B cell (primary cell): ENCODE data around the gene CERK. TPM values are rescaled to one million over a fixed set of nuclear protein-coding genes. Genes with fewer than 3 reads are reported as not detected.

Source experiments
- ATAC-seq: fragments of 200-7000 bp; cut with Tn5 transposase; one replicate; pipeline ENCODE4 v1.10.0; 2021; ENCODE audit warnings: low read depth, mild to moderate bottlenecking, moderate number of reproducible peaks, moderate library complexity
- CTCF ChIA-PET: fragments of 350-600 bp; sonication (Branson Sonifier 250); formaldehyde crosslinking; loops from one replicate; lab custom pipeline; 2021; ENCODE audit warnings: antibody characterized with exemption, inconsistent platforms; lab: Charles Lee
- POLR2A ChIA-PET: fragments of 350-600 bp; sonication (Branson Sonifier 250); formaldehyde crosslinking; loops from one replicate; lab custom pipeline; 2021; ENCODE audit warnings: antibody characterized with exemption; lab: Charles Lee
- DNase-seq: peaks from one replicate; pipeline ENCODE4 v3.0.0; 2013
- H2AFZ ChIP-seq: 2 replicates; pipeline ENCODE4 v1.6.1; 2012; ENCODE audit warnings: mild to moderate bottlenecking, low read depth, low read length; ENCODE audit not compliant: insufficient read depth, poor library complexity, severe bottlenecking
- H3K27ac ChIP-seq, 2 donors: 1 replicate in 1 of 2; 2 replicates in 1 of 2; pipeline ENCODE4 v1.5.1; 2012 to 2013; ENCODE audit warnings: low read length in 2 of 2, mild to moderate bottlenecking in 2 of 2, moderate library complexity in 1 of 2
- H3K27me3 ChIP-seq, 4 experiments: fragments of 200-600 bp in 1 of 4; sonication (generic) in 1 of 4; replicated peaks in 1 of 4; 1 replicate in 2 of 4; 2 replicates in 2 of 4; pipeline versions ENCODE4 v1.6.1 to v1.7.0; 2013 to 2016; ENCODE audit warnings: low read length in 3 of 4, mild to moderate bottlenecking in 2 of 4, mixed read lengths in 1 of 4, moderate library complexity in 1 of 4; ENCODE audit not compliant: insufficient read depth in 4 of 4, control insufficient read depth in 3 of 4; ENCODE audit errors: control extremely low read depth in 1 of 4
- H3K36me3 ChIP-seq, 2 experiments: replicated peaks in 1 of 2; 1 replicate in 1 of 2; 2 replicates in 1 of 2; pipeline versions ENCODE4 v1.6.1 to v1.7.1; 2013; ENCODE audit warnings: low read length in 1 of 2; ENCODE audit not compliant: insufficient read depth in 2 of 2, control insufficient read depth in 1 of 2; ENCODE audit errors: control extremely low read depth in 1 of 2, extremely low read depth in 1 of 2
- H3K4me1 ChIP-seq, 2 donors: fragments of 200-600 bp in 1 of 2; sonication (generic) in 1 of 2; 1 replicate in 1 of 2; 2 replicates in 1 of 2; pipeline versions ENCODE4 v1.5.1 to v1.6.1; 2013 to 2017; ENCODE audit warnings: low read length in 2 of 2; ENCODE audit not compliant: control insufficient read depth in 2 of 2, insufficient read depth in 2 of 2
- H3K4me2 ChIP-seq: replicated peaks from 2 replicates; pipeline ENCODE3; 2012; ENCODE audit warnings: mild to moderate bottlenecking, low read depth, low read length; ENCODE audit not compliant: poor library complexity, severe bottlenecking
- H3K4me3 ChIP-seq, 5 experiments: fragments of 200-600 bp in 1 of 5; sonication (generic) in 1 of 5; 1 replicate in 3 of 5; 2 replicates in 2 of 5; pipeline versions ENCODE4 v1.5.1 to v1.7.0; 2011 to 2016; ENCODE audit warnings: low read length in 4 of 5, mild to moderate bottlenecking in 4 of 5, low read depth in 2 of 5, control low read depth in 1 of 5, moderate library complexity in 1 of 5; ENCODE audit not compliant: insufficient read depth in 1 of 5; ENCODE audit errors: control extremely low read depth in 1 of 5, extremely low read depth in 1 of 5
- H3K79me2 ChIP-seq: fragments of 200-600 bp; sonication (generic); one replicate; pipeline ENCODE4 v1.6.0; 2016; ENCODE audit warnings: low read length; ENCODE audit not compliant: control insufficient read depth, insufficient read depth
- H3K9ac ChIP-seq: fragments of 200-600 bp; sonication (generic); 2 replicates; pipeline ENCODE4 v1.6.1; 2017; ENCODE audit warnings: mild to moderate bottlenecking, low read length, moderate library complexity
- H3K9me3 ChIP-seq, 3 donors: one replicate each; pipeline versions ENCODE4 v1.6.1 to v1.7.1; 2013; ENCODE audit warnings: low read length in 2 of 3; ENCODE audit not compliant: control insufficient read depth in 2 of 3, insufficient read depth in 1 of 3; ENCODE audit errors: control extremely low read depth in 1 of 3
- H4K20me1 ChIP-seq: 2 replicates; pipeline ENCODE4 v1.6.0; 2012; ENCODE audit warnings: mild to moderate bottlenecking, low read length; ENCODE audit not compliant: insufficient read depth, control insufficient read depth, poor library complexity, severe bottlenecking
- H3K27ac Mint-ChIP-seq: one replicate; pipeline ENCODE4 v1.8.0; 2021; ENCODE audit warnings: mixed read lengths
- H3K27me3 Mint-ChIP-seq: one replicate; pipeline ENCODE4 v1.8.0; 2021; ENCODE audit warnings: mixed read lengths
- H3K4me1 Mint-ChIP-seq: one replicate; pipeline ENCODE4 v1.8.0; 2021; ENCODE audit warnings: mixed read lengths
- H3K4me3 Mint-ChIP-seq: one replicate; pipeline ENCODE4 v1.8.0; 2021; ENCODE audit warnings: mixed read lengths
- H3K9me3 Mint-ChIP-seq: one replicate; pipeline ENCODE4 v1.8.0; 2022; ENCODE audit warnings: mixed read lengths; ENCODE audit not compliant: insufficient read depth
- EZH2 ChIP-seq: IDR thresholded peaks from 2 replicates; pipeline ENCODE4 v1.6.1; 2012; ENCODE audit warnings: borderline replicate concordance, low read depth, mild to moderate bottlenecking, moderate library complexity, low read length; ENCODE audit not compliant: insufficient read depth, poor library complexity, severe bottlenecking
- WGBS: methylation state at CpG from one replicate; pipeline ENCODE4 v1.1.5; 2013; ENCODE audit warnings: missing lambda C conversion rate; ENCODE audit not compliant: insufficient coverage; 5-methylcytosine and 5-hydroxymethylcytosine counted together
- intact Hi-C: fragments of 100-400 bp; cut with micrococcal nuclease; formaldehyde crosslinking; loops from one replicate; pipeline ENCODE4 v1.10.0; 2022
- polyA plus RNA-seq: library from polyadenylated mRNA; depleted of rRNA; stranded (reverse); fragments of >200 nt; gene quantifications from 2 replicates; pipeline ENCODE4 v1.2.3, GENCODE V29; 2012
- total RNA-seq, 2 donors: library from RNA; stranded (reverse); fragments of 120-200 nt in 1 of 2; gene quantifications; 1 replicate in 1 of 2; 2 replicates in 1 of 2; pipeline versions ENCODE4 v1.2.3 to v1.2.4, GENCODE V29; 2013 to 2022
- TF ChIP-seq, protein P1 (sequence below): fragments of 200-600 bp; IDR thresholded peaks from one replicate; pipeline ENCODE4 v1.8.0; 2022; ENCODE audit warnings: antibody characterized with exemption, mild to moderate bottlenecking

The CERK gene
- total and polyA plus RNA-seq, 2 donors (not counting 1 experiment from before 2014, with no cell fraction given): 23.2 to 48.3 TPM

- POLR2A ChIA-PET: no interaction called here
- Histone ChIP-seq H3K36me3 (peaks cover 11 to 83% of the 10 kb centered on the region in 2 experiments), H3K4me2 (no peak overlapping the region), H2AFZ (no peak overlapping the region), H3K27ac (no peak overlapping the region), H4K20me1 (peaks cover 51% of the 10 kb centered on the region), H3K4me3 (no peak overlapping the region), H3K9ac (no peak overlapping the region), H3K9me3 (no peaks in the 10 kb centered on the region), H3K27me3 (no peaks in the 10 kb centered on the region), H3K79me2 (peaks cover 30% of the 10 kb centered on the region), H3K4me1 (no peaks in the 10 kb centered on the region)
- CTCF ChIA-PET: no interaction called here
- 54% methylated on average over 16 of the region's 17 CpGs for WGBS
- ATAC-seq: no peak
- Mint-ChIP-seq H3K4me1 (no peaks in the 10 kb centered on the region), H3K4me3 (no peak overlapping the region), H3K27me3 (no peaks in the 10 kb centered on the region), H3K9me3 (no peaks in the 10 kb centered on the region), H3K27ac (no peak overlapping the region)
- TF ChIP-seq, protein P1, sequence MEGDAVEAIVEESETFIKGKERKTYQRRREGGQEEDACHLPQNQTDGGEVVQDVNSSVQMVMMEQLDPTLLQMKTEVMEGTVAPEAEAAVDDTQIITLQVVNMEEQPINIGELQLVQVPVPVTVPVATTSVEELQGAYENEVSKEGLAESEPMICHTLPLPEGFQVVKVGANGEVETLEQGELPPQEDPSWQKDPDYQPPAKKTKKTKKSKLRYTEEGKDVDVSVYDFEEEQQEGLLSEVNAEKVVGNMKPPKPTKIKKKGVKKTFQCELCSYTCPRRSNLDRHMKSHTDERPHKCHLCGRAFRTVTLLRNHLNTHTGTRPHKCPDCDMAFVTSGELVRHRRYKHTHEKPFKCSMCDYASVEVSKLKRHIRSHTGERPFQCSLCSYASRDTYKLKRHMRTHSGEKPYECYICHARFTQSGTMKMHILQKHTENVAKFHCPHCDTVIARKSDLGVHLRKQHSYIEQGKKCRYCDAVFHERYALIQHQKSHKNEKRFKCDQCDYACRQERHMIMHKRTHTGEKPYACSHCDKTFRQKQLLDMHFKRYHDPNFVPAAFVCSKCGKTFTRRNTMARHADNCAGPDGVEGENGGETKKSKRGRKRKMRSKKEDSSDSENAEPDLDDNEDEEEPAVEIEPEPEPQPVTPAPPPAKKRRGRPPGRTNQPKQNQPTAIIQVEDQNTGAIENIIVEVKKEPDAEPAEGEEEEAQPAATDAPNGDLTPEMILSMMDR: no peak
- TF ChIP-seq EZH2: no peak
- DNase-seq: no peak
- intact Hi-C loops: no loop called here
Observed at GRCh38 chr22:46708766-46709330, 29.2 kb downstream of the CERK start.

DNA sequence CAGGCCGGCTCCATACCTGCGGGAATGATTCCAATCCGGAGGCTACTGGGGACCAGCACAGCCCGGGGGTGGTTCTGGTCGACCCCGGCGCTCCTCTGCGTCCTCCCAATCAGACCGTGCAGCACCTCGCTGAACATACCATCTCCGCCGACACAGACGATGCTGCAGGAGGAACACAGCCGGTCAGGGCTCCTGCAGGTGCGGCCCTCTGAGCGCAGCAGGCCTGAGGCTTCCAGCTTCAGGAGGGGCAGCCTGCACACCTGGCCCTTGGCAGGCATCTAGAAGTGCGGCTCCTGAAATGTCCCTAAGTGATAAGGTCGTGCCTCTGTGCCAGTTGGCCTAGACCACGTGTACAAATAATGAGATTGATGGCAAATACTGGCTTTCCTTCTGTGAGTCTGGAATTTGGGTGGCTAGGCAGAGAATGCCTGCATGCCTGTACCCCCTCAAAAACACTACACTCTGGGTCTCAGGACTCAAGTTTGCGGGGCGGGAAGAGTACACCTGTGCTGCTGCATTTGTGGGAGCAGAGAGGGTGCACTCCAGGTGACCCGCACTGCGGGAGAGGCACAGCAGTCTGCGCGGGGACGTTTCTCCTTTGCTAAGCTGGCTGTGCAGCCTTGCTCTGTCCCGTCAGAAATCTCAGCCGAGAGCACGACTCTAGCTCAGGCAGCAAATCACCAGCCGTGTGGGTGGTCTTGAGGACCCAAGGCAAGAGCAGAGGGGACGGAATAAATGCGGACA lies 30.1 kb downstream of the CERK start:
- Histone ChIP-seq H3K36me3 (peaks cover 9 to 86% of the 10 kb centered on the region in 2 experiments), H3K9me3 (no peaks in the 10 kb centered on the region), H2AFZ (no peak overlapping the region), H3K27ac (no peak overlapping the region), H3K4me3 (no peak overlapping the region), H3K79me2 (peaks cover 29% of the 10 kb centered on the region), H3K27me3 (no peaks in the 10 kb centered on the region), H3K4me1 (no peaks in the 10 kb centered on the region), H3K4me2 (no peak overlapping the region), H4K20me1 (peaks cover 53% of the 10 kb centered on the region), H3K9ac (no peak overlapping the region)
- ChIA-PET POLR2A (no interaction called here), CTCF (no interaction called here)
- no peak for TF ChIP-seq EZH2
- TF ChIP-seq, protein P1: no peak
- Mint-ChIP-seq H3K27me3 (no peaks in the 10 kb centered on the region), H3K4me1 (no peaks in the 10 kb centered on the region), H3K9me3 (no peaks in the 10 kb centered on the region), H3K27ac (no peak overlapping the region), H3K4me3 (no peak overlapping the region)
- intact Hi-C loops: no loop called here
- ATAC-seq (no peak), DNase-seq (no peak)
- 96% methylated on average over 32 of the region's 32 CpGs for WGBS
